GM19395 (cell line): ENCODE measurements around the gene NPY.
A peak's percentile ranks its signal among the peaks of the same experiment; 100 is the strongest.
"Not testable (repeated sequence)": the region's sequence is repeated elsewhere in the genome, so short reads cannot be mapped to it uniquely, and the experiment has no call there.

Experiments
- ATAC-seq: cut with Tn5 transposase; IDR thresholded peaks from one replicate; pipeline ENCODE4 v1.9.1; 2021; ENCODE audit warnings: mild to moderate bottlenecking, moderate library complexity; ENCODE audit not compliant: unreplicated experiment

NPY gene

DNA sequence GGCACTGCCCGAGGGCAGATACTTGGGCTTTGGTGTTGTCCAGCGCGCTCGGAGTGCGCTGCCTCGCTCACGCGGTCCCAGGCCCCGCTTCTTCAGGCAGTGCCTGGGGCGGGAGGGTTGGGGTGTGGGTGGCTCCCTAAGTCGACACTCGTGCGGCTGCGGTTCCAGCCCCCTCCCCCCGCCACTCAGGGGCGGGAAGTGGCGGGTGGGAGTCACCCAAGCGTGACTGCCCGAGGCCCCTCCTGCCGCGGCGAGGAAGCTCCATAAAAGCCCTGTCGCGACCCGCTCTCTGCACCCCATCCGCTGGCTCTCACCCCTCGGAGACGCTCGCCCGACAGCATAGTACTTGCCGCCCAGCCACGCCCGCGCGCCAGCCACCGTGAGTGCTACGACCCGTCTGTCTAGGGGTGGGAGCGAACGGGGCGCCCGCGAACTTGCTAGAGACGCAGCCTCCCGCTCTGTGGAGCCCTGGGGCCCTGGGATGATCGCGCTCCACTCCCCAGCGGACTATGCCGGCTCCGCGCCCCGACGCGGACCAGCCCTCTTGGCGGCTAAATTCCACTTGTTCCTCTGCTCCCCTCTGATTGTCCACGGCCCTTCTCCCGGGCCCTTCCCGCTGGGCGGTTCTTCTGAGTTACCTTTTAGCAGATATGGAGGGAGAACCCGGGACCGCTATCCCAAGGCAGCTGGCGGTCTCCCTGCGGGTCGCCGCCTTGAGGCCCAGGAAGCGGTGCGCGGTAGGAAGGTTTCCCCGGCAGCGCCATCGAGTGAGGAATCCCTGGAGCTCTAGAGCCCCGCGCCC, at the start of gene NPY:
Gene NPY (plus strand): TSS at position 294 of the 802 bp plus-strand sequence. CDS start 1,051 bp downstream, outside the sequence.
- ATAC-seq: no peak

DNA sequence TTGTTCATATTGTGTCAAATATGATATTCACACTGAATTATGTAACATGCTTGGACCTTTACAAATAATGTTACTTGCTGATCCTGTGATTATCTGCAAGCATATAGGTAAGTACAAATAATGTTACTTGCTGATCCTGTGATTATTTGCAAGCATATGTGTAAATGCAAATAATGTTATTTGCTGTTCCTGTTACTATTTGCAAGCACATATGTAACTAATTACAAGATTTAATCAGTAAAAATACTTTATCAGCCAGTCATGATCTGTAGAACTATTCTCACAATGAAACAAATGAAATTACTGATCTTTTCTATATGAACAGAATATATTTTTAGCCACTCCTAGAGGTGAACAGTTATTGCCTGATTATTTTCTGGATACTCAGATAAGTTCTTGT, 44.7 kb upstream of the NPY start:
- no peak for ATAC-seq

DNA sequence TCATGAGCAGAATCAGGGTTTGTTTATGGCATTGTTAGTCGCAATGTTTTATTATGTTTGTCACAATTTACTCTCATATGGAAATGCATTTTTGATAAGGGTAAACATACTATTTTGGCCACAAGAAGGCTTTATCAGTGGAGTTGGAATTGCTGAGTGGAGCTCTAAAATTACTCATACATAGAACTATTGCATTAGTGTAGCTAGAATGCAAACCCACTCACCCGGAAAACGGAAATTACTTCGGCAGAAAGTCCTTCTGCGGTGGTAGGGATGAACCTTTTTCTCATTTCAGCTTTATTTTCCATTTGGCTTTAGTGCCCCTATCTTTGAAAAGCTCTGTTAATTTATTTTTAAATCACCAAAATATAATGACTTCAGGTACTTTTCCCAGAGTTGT, 42.8 kb upstream of the NPY start:
- ATAC-seq: no peak

DNA sequence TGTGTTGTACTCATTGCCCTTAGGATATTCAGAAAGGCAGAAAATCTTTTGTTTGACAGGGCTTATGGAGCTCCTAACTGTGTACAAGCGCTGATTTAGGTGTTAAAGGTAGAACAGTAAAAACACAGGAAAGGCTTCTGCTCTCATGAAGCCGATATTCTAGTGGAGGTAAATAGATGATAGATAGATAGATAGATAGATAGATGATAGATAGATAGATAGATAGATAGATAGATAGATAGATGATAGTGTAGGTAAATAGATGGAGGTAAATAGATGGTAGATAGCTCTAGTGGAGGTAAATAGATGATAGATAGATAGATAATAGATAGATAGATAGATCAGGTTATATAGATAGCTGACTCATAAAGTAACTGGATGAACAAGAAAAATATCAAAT, 39.4 kb upstream of the NPY start:
- ATAC-seq: no peak

DNA sequence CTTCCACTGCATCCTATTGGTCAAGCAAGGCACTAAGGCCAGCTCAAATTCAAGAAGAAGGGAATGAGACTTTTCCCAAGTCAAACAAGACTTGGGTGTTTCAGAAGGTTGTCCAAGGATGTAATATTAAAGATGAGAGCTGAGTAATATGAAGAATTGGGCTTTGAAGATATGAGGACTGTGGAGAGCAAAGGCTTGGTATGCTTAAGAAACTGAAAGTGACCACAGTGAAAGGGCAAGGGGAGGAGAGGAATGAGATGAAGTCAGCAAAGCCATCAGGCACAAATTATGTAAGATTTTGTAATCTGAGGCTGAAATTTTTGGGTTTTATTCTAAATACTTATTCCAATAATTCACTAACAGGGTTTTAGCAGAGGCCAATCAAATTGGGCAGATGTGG, 38.6 kb upstream of the NPY start:
- ATAC-seq: peak; percentile 92

DNA sequence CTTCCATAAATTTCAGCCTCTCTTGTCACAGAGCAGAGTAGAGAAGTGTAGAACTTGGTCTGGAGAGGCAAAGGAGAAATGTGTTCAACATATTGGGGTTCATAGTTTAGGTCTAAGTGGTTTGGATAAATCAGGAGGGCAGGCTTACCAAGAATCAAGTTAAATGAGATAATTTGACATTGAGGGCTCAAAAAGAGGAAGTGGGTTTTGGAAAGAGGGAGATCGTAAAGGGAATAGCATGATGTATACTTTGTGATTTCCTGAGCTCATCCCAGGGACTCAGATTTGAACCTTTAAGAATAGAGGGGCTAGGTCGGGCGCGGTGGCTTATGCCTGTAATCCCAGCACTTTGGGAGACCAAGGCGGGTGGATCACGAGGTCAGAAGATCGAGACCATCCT, 34.7 kb upstream of the NPY start:
- ATAC-seq: no peak

DNA sequence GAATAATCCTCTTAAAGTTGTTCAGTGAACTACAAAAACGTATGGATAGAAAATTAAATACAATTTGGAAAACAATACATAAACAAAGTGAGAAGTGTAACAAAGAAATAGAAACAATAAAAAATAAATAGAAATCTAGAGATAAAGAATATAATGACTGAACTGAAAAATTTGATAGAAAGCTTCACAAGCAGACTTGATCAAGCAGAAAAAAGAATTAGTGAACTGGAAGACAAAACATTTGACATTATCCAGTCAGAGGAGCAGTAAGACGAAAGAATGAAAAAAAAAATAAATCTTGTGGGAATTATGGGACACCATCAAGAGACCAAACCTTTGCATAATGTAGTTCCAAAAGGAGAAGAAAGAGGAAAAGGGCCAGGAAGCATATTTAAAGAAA, 32.4 kb upstream of the NPY start:
- no peak for ATAC-seq

DNA sequence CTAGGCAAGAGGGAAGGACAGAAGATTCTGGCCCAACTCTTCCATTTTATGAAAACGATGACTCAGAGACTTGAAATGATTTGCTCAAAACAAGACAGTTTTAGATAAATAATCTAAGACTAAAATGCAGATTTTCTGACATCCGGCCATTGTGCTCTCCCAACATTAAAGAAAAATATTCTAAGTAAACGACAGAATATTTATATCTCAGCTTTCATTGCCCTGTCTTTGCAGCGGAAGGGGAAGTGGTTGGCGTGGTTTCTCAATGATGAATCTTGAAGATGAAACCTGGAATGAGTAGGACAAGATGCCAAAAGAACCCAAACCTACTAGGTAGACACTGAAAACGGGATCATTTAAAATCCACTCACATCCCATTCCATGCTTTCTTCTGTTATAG, 28.9 kb upstream of the NPY start:
- no peak for ATAC-seq

DNA sequence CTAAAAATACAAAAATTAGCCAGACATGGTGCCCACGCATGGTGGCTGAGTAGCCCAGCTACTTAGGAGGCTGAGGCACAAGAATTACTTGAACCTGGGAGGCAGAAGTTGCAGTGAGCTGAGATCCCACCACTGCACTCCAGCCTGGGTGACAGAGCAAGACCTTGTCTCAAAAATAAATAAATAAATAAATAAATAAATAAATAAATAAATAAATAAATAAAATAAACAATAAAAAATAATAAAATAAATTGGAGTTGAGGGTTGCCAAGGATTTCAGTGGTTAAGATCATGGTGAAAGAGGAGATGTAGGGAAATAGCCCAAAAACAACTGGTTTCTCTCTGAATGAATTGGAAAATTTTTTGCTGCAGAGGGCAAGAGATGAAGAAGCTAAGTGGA, 25.7 kb upstream of the NPY start:
- not testable (repeated sequence) for ATAC-seq

DNA sequence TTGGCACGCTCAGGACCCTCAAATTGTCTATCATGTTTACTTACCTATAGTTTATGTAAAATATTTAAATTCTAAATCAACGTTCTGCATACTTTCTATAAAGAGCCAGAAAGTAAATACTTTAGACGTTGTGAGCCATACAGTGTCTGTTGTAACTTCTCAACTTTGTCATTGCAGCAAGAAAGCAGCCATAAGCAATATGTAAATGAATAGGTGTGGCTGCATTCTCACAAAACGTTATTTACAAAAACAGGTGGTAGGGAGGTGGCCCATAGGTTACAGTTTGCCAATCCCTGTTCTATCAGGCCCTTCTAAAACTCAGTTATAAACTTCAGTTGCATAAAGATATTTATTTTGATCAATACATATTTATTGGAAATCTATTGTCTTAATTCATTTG, 12.1 kb upstream of the NPY start:
- no peak for ATAC-seq

DNA sequence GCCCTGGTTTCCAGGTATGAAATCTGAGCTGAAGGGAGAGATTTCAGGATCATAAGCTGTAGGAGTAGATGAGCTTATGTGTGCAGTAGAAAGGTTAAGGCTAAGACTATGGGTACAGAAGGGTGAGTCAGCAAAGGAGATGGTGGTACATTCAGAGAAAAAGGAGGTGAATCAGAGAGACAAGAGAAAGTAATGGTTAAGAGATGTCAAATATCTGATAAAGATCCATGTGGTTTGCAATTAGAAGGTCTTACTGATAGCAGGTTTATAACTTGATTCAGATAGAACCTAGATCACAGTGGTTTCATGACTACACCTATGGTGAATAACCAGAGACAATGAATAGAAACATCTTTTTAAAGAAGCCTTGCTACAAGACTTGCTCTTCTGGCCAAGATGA, 4.5 kb upstream of the NPY start:
- ATAC-seq: no peak

DNA sequence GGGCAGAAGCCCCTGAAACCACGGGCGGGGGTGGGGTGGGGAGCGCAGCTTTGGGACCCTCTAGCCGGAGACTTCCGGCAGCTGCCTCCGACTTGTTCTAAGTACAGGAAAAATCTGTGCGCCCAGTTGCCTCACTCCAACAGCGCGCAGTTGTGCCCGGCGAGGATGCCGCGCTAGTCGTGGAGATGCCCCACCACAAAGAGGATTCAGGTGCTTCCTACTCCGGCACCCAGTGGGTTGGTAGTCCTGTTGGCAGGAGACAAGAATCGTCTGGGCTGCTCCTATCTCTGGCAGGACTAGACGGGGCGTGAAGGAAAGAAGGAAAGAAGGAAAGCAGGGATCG, 465 bp upstream of the NPY start:
- ATAC-seq: no peak

DNA sequence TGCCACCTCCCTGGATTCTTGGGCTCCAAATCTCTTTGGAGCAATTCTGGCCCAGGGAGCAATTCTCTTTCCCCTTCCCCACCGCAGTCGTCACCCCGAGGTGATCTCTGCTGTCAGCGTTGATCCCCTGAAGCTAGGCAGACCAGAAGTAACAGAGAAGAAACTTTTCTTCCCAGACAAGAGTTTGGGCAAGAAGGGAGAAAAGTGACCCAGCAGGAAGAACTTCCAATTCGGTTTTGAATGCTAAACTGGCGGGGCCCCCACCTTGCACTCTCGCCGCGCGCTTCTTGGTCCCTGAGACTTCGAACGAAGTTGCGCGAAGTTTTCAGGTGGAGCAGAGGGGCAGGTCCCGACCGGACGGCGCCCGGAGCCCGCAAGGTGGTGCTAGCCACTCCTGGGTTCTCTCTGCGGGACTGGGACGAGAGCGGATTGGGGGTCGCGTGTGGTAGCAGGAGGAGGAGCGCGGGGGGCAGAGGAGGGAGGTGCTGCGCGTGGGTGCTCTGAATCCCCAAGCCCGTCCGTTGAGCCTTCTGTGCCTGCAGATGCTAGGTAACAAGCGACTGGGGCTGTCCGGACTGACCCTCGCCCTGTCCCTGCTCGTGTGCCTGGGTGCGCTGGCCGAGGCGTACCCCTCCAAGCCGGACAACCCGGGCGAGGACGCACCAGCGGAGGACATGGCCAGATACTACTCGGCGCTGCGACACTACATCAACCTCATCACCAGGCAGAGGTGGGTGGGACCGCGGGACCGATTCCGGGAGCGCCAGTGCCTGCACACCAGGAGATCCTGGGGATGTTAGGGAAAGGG, 913 bp downstream of the NPY start:
- no peak for ATAC-seq

DNA sequence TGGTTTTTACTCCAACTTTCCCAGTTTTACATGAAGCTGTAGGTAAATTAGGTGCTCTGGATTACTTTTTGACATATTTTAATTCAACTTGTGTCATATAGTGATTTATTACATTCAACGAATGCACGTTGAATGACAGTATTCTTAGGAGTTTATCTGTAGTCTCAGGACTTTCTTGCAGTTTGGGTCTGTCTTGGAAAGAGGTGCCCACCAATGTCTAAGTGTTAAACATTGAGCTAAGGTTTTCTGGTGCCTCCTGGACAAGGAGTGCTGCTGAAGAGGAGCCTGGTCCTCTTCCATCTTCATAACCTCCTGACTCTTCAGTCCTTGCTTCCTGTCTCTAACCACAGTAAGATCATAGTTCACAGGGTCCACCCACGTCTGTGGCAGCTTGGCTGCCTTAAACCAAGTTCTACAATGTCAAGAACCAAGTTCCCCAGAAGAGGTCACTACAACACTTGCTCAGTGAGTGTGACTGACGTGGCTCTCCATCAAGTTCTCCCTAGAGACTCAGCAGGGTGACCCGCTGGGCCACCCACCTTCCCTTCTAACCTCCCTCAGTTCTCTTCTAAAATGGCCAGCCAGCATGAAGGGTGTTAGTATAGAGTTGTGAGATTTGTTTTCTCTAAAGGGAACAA, 6.1 kb downstream of the NPY start:
- peak; percentile 100 for ATAC-seq

DNA sequence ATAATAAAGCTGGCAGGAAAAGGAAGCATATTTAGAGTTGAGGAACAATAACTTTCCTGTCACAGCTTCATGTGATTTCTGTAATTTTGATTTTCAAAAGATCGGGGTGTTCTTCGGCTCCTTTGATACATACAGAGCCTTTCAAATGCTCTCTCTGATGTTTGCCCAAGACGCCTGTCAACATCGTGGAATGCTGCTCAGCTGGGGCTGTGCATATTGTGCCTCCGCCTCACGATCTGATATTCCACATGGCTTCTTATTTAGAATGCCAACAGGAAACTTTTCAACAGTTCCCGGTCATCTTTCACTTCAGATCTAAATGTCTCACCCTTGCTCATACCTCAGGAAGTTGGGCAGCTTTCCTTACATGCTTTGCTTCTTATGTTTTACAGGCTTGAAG, 7.3 kb downstream of the NPY start:
- ATAC-seq: no peak

DNA sequence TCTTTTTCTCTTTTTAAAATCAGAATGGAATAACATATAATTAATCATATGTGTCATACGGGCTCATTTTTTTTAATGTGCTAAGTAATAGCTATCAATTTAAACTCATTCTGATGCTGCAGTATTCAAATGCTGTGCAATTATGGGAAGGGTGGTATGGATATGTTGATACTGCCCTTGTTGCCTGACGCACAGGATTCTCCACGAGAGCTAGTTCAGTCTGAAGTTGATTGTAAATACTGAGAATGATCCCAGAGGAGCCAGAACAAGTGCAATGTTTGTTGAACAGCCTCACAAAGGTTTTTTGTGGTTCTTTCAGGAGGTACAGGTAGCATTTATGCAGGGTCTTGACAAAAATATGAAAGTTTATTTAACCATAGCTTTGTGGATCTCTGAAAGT, 13.4 kb downstream of the NPY start:
- ATAC-seq: no peak

DNA sequence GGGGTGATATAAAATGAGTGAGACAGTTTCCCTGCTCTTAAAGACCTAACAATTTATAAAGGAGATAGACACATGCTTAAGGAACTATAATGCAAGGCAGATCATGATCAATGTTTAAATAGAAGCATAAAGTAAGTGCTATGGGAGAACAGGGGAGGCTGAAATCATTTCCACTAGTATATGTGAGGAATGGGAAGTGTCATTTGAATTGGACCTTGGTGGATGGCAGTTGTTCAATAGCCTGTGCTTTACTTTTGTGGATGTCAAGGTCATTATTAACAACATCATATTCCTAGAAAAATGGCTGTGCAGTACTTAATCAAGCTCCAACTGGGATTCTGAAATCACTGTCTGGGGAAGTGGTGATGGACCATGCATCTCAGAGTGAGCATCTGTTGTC, 14.7 kb downstream of the NPY start:
- ATAC-seq: no peak

DNA sequence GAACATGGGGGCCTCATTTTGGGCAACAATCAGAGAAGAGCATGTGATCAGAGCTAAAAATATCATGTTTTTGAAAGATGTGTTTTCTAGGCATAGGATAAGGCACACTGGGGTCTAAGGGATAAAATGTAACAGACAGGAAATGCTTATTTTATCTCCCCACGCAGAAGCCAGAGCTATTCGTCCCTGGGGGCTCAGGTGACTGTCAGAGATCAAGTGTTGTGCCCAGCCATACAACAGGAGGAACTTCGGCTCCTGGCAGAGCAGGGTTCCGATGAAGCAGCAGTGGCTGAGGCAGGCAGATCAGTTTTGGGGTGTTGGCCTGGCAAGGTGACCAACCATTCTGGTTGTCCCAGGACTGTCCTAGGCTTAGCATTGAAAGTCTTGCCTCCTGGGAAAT, 15.2 kb downstream of the NPY start:
- no peak for ATAC-seq

DNA sequence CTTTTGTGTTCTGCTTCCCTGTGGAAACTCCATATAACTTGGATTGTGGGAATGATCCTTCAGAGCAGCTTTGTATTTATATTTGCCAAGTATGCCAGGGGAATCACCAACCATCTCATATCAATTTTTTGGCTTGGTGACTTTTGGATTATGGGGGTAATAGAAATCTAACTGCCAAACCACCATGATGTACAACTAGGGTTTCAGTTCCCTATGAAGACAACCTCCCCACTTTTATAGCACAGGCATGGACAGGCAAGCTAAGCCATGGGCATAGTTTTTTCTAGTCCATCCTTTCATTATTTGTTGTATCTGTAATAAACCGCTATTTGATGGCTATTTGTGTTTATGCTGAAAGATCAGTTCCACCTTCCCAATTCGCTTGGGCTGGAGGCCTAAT, 17.7 kb downstream of the NPY start:
- ATAC-seq: no peak

DNA sequence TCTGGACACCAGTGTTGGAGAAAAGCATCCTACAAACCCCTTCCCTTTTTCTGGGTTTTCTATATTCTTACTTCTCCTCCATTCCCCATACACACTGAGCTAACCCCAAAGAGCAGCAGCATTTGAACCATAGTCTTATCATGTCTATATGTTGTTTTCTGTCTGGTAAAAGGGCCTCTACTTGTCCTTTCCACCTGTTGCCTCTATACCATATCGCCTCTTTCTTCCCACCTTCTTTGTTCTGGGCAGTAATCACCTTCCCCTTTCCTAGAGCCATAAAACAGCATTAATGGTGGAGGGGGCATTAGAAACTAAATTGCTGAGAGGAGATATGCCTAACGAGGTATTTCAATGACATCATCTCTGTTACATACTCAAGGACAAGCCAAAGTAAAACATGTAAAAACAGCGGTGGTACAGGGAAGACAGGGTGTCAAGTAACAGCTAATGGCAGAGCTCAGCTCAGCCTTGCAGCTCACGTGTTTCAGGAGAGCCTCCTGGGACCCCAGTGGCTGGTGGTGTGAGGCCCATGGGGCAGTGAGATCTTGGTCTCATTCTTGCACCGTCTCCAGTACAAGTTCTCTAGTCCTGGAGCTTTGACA, 20.6 kb downstream of the NPY start:
- no peak for ATAC-seq

DNA sequence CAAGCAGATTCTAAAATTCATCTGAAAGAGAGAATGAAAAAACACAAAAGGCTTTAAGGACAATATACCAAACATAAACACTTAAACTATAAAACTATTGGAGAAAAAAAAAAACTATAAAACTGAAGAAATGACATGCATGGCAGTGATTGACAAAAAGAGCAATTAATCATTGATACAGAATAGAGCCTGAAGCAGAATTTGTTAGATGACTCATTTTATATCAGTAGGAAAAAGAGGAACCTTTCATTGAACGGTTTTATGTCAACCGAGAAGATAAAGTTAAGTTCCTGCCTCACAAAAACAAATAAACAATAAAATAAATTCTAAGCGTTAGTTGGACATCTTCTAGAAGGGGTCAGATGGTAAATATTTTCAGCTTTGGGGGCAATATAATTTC, 23.3 kb downstream of the NPY start:
- no peak for ATAC-seq

DNA sequence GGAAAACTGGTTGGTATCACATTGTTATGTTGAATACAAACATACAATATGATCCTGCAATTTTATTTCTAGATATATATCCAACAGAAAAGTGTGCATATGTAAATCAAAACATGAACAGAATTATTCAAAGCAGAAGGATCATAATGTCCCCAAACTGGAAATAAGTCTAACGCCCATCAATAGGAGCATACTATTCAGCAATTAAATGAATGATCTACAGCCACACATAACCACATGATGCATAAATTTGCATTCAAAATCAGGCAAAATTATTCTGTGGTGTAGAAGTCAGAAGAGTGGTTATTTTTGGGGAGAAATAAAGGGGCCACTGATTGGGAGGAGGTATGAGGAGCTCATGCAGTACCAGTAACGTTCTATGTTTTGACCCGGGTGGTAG, 28.6 kb downstream of the NPY start:
- ATAC-seq: no peak
